GM23338 (cell line): ENCODE results near the gene PHACTR1. TPM values are rescaled to one million over a fixed set of nuclear protein-coding genes. Genes with fewer than 3 reads are reported as not detected.

Experiments used
- ATAC-seq: fragments of 200-7000 bp; cut with Tn5 transposase; 3 replicates; pipeline ENCODE4 v1.9.1; 2020
- DNase-seq: peaks from one replicate; pipeline ENCODE4 v3.0.0-alpha.2; 2015; ENCODE audit warnings: low spot score
- H2AFZ ChIP-seq: fragments of 200-600 bp; sonication (generic); 2 replicates; pipeline ENCODE4 v1.8.0; 2016; ENCODE audit warnings: antibody characterized with exemption, mild to moderate bottlenecking, moderate library complexity
- H3F3A ChIP-seq: fragments of 200-600 bp; sonication (generic); replicated peaks from 2 replicates; pipeline ENCODE4 v1.8.0; 2017; ENCODE audit warnings: antibody characterized with exemption, mixed run types, low read depth
- H3K27ac ChIP-seq: fragments of 200-600 bp; sonication (generic); 2 replicates; pipeline ENCODE4 v1.6.1; 2016; ENCODE audit warnings: low read depth
- H3K27me3 ChIP-seq: fragments of 200-600 bp; sonication (generic); 2 replicates; pipeline ENCODE4 v1.8.0; 2016; ENCODE audit warnings: mild to moderate bottlenecking, mixed run types, moderate library complexity; ENCODE audit not compliant: insufficient read depth
- H3K36me3 ChIP-seq: fragments of 200-600 bp; sonication (generic); 2 replicates; pipeline ENCODE4 v1.8.0; 2016; ENCODE audit warnings: mild to moderate bottlenecking; ENCODE audit not compliant: insufficient read depth
- H3K4me1 ChIP-seq: fragments of 200-600 bp; sonication (generic); 2 replicates; pipeline ENCODE4 v1.8.0; 2016; ENCODE audit warnings: mild to moderate bottlenecking, moderate library complexity; ENCODE audit not compliant: insufficient read depth
- H3K4me2 ChIP-seq: fragments of 200-600 bp; sonication (generic); 2 replicates; pipeline ENCODE4 v1.7.1; 2017; ENCODE audit warnings: mixed run types
- H3K4me3 ChIP-seq: fragments of 200-600 bp; sonication (generic); 2 replicates; pipeline ENCODE4 v1.6.1; 2016; ENCODE audit warnings: mixed run types
- H3K79me2 ChIP-seq: fragments of 200-600 bp; sonication (generic); replicated peaks from 2 replicates; pipeline ENCODE4 v1.8.0; 2017; ENCODE audit warnings: mild to moderate bottlenecking; ENCODE audit not compliant: insufficient read depth
- H3K9me2 ChIP-seq: fragments of 200-600 bp; sonication (generic); 2 replicates; pipeline ENCODE4 v1.8.0; 2017; ENCODE audit not compliant: insufficient read depth
- H4K20me1 ChIP-seq: fragments of 200-600 bp; sonication (generic); replicated peaks from 2 replicates; pipeline ENCODE4 v1.8.0; 2017; ENCODE audit warnings: mild to moderate bottlenecking; ENCODE audit not compliant: insufficient read depth
- H3K27ac Mint-ChIP-seq: 2 replicates; pipeline ENCODE4 v1.8.0; 2020; ENCODE audit warnings: inconsistent platforms, mild to moderate bottlenecking, moderate library complexity, mixed read lengths
- H3K27me3 Mint-ChIP-seq: 3 replicates; pipeline ENCODE4 v1.8.0; 2022; ENCODE audit warnings: low read depth, mild to moderate bottlenecking, moderate library complexity, mixed read lengths, inconsistent platforms; ENCODE audit not compliant: insufficient read depth, poor library complexity
- H3K36me3 Mint-ChIP-seq: 3 replicates; pipeline ENCODE4 v1.8.0; 2021; ENCODE audit warnings: low read depth, mild to moderate bottlenecking, inconsistent platforms, moderate library complexity, mixed read lengths
- H3K4me1 Mint-ChIP-seq: 3 replicates; pipeline ENCODE4 v1.8.0; 2020; ENCODE audit warnings: mild to moderate bottlenecking, inconsistent platforms, mixed read lengths
- H3K4me3 Mint-ChIP-seq: 3 replicates; pipeline ENCODE4 v1.8.0; 2021; ENCODE audit warnings: moderate library complexity, mild to moderate bottlenecking, inconsistent platforms, mixed read lengths
- H3K9me3 Mint-ChIP-seq: 3 replicates; pipeline ENCODE4 v1.8.0; 2020; ENCODE audit warnings: moderate library complexity, mild to moderate bottlenecking, inconsistent platforms, mixed read lengths
- CREB1 ChIP-seq: fragments of 250-450 bp; sonication (Bioruptor Pico); IDR thresholded peaks from 2 replicates; pipeline ENCODE4 v1.5.0; 2020; ENCODE audit warnings: low read depth, mild to moderate bottlenecking, moderate library complexity
- EZH2phosphoT487 ChIP-seq: fragments of 200-600 bp; sonication (generic); IDR thresholded peaks from one replicate; pipeline ENCODE4 v1.8.1; 2018; ENCODE audit warnings: antibody characterized with exemption; ENCODE audit not compliant: unreplicated experiment
- POLR2AphosphoS5 ChIP-seq: IDR thresholded peaks from 2 replicates; pipeline ENCODE4 v1.6.1; 2016; ENCODE audit warnings: antibody characterized with exemption, low read depth
- REST ChIP-seq: IDR thresholded peaks from one replicate; pipeline ENCODE4 v1.6.1; 2018; ENCODE audit warnings: antibody characterized with exemption; ENCODE audit not compliant: unreplicated experiment
- ZNF114 ChIP-seq: fragments of 250-450 bp; sonication (Bioruptor Pico); IDR thresholded peaks from 2 replicates; pipeline ENCODE4 v1.5.0; 2020; ENCODE audit warnings: mild to moderate bottlenecking, moderate library complexity
- ZNF331 ChIP-seq: fragments of 250-450 bp; sonication (Bioruptor Pico); IDR thresholded peaks from 2 replicates; pipeline ENCODE4 v1.5.0; 2020; ENCODE audit warnings: low read depth, mild to moderate bottlenecking, moderate library complexity
- polyA plus RNA-seq: library from polyadenylated mRNA; unstranded; fragments of >200 nt; fragmentation: Nextera tagmentation; extraction: Ambion mirVana; gene quantifications from 2 replicates; pipeline ENCODE4 v1.2.1, GENCODE V29; 2016
- total RNA-seq: library from RNA; depleted of rRNA; stranded (reverse); fragments of >200 nt; shearing (Covaris generic); gene quantifications from 2 replicates; pipeline ENCODE4 v1.2.3, GENCODE V29; 2014
- TF ChIP-seq, protein P1 (sequence below): IDR thresholded peaks from 2 replicates; pipeline ENCODE4 v1.6.1; 2016; ENCODE audit warnings: antibody characterized with exemption
- TF ChIP-seq, protein P2 (sequence below), 2 experiments: fragments of 200-600 bp in 1 of 2; sonication (generic) in 1 of 2; conservative IDR thresholded peaks; 2 replicates each; pipeline versions ENCODE4 v1.5.1 to v1.6.1; 2016 to 2017; ENCODE audit warnings: antibody characterized with exemption in 2 of 2, low read depth in 2 of 2, mild to moderate bottlenecking in 2 of 2, moderate library complexity in 1 of 2

Gene PHACTR1
- total and polyA plus RNA-seq, 2 experiments from 2014 or later: 5.9 to 19.3 TPM

DNA sequence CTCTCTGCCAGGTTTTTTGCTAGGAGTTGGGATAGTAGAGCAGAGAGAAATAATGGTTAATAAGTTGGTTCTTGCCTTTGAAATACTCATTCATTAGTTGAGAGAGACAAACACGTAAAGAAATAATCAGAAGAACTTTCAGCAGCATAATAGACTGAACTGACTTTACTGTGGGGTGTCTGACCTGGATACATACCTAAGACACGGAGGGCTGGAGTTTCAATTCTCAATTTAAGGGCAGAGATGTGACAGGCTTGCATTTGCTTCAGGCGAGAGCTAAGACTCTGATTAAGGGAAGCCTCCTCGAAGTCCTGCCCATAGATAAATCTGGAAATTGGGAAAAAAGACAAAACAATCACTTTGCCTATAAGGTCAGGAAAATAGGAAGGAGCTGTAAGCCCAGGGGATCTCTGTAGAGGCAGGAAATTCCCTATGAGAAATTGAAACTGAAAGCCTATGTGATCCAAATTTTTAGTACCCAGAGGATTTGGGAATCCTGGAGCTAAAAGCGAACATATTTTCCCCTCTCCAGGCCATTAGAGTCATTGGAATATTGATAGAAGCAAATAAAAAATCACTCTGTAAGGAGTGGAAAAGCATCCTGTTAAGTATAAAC, 276.8 kb downstream of the PHACTR1 start (continued):
- TF ChIP-seq, protein P1, sequence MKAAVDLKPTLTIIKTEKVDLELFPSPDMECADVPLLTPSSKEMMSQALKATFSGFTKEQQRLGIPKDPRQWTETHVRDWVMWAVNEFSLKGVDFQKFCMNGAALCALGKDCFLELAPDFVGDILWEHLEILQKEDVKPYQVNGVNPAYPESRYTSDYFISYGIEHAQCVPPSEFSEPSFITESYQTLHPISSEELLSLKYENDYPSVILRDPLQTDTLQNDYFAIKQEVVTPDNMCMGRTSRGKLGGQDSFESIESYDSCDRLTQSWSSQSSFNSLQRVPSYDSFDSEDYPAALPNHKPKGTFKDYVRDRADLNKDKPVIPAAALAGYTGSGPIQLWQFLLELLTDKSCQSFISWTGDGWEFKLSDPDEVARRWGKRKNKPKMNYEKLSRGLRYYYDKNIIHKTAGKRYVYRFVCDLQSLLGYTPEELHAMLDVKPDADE: no peak
- TF ChIP-seq EZH2phosphoT487 (no peak), ZNF114 (no peak), POLR2AphosphoS5 (no peak), REST (no peak)

GRCh38 chr6:12995419-12995818, 278.9 kb downstream of the PHACTR1 start:
- H3K27ac ChIP-seq: no peak overlapping the region
- Mint-ChIP-seq H3K4me1 (peaks cover 19% of the 10 kb centered on the region), H3K27me3 (peaks cover 3% of the 10 kb centered on the region), H3K4me3 (no peak overlapping the region), H3K27ac (no peak overlapping the region), H3K9me3 (peaks cover 13% of the 10 kb centered on the region), H3K36me3 (peaks cover 11% of the 10 kb centered on the region; the same call in 2 of the 3 replicates)
- H3K4me2 ChIP-seq: no peak overlapping the region
- no peaks in the 10 kb centered on the region for H3F3A ChIP-seq
- TF ChIP-seq ZNF331 (CRISPR knock-in tag): no peak
- TF ChIP-seq POLR2AphosphoS5: no peak
- no peak for TF ChIP-seq CREB1 (CRISPR knock-in tag)
- TF ChIP-seq REST: no peak
- no peak for TF ChIP-seq EZH2phosphoT487
- TF ChIP-seq ZNF114: no peak
- TF ChIP-seq, protein P1: no peak
- TF ChIP-seq, protein P2, sequence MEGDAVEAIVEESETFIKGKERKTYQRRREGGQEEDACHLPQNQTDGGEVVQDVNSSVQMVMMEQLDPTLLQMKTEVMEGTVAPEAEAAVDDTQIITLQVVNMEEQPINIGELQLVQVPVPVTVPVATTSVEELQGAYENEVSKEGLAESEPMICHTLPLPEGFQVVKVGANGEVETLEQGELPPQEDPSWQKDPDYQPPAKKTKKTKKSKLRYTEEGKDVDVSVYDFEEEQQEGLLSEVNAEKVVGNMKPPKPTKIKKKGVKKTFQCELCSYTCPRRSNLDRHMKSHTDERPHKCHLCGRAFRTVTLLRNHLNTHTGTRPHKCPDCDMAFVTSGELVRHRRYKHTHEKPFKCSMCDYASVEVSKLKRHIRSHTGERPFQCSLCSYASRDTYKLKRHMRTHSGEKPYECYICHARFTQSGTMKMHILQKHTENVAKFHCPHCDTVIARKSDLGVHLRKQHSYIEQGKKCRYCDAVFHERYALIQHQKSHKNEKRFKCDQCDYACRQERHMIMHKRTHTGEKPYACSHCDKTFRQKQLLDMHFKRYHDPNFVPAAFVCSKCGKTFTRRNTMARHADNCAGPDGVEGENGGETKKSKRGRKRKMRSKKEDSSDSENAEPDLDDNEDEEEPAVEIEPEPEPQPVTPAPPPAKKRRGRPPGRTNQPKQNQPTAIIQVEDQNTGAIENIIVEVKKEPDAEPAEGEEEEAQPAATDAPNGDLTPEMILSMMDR (conservative IDR thresholded peaks at IDR 0.05; ENCODE audit: low read depth in 2 of 2): no peak
- H2AFZ ChIP-seq: no peak overlapping the region
- no peak for DNase-seq
- no peak overlapping the region for H3K4me3 ChIP-seq
- no peaks in the 10 kb centered on the region for H4K20me1 ChIP-seq
- H3K9me2 ChIP-seq: no peaks in the 10 kb centered on the region
- no peak for ATAC-seq
- no peaks in the 10 kb centered on the region for H3K79me2 ChIP-seq
- H3K27me3 ChIP-seq: no peaks in the 10 kb centered on the region
- H3K36me3 ChIP-seq: peaks cover 6% of the 10 kb centered on the region; the same call in 1 of the 2 replicates
- H3K4me1 ChIP-seq: peaks cover 14% of the 10 kb centered on the region
